Stromal cell of bone marrow (primary cell): ENCODE results near the gene CHRNA7.

Source experiments
- DNase-seq: peaks from one replicate; pipeline ENCODE4 v3.0.0-alpha.2; 2012; ENCODE audit warnings: low read depth

CHRNA7 gene

DNA sequence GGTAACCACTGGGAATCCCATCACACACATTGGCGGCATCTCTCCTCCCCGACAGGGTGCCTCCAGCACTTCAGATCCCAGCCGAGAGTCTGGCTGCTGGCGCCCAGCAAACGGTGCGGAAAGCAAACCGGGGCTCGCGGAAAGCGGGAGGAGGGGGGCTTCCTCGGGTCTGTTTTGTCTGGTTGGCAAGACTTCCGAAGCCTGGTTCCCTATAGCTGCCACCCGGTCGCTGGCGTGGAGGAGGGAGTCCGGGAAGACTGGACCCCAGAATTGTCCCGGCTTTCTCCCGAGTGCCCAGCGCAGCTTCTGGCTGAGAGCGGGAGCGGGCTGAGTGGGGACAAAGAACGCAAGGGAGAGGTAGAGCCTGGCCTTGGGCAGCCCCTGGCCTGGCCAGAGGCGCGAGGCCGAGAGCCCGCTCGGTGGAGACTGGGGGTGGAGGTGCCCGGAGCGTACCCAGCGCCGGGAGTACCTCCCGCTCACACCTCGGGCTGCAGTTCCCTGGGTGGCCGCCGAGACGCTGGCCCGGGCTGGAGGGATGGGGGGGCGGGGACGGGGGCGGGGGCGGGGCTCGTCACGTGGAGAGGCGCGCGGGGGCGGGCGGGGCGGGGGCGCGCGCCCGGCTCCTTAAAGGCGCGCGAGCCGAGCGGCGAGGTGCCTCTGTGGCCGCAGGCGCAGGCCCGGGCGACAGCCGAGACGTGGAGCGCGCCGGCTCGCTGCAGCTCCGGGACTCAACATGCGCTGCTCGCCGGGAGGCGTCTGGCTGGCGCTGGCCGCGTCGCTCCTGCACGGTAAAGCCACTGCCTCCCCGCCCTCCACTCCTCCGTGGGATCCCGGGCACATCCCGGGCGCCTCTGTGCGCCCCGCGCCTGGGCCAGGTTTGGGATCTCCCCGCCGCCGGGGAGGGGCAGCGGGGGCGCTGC is at the start of gene CHRNA7:
TSS of gene CHRNA7 (plus strand) at position 654 of the 920 bp plus-strand sequence. CDS start at position 734, 80 bp downstream.
- DNase-seq: no peak

DNA sequence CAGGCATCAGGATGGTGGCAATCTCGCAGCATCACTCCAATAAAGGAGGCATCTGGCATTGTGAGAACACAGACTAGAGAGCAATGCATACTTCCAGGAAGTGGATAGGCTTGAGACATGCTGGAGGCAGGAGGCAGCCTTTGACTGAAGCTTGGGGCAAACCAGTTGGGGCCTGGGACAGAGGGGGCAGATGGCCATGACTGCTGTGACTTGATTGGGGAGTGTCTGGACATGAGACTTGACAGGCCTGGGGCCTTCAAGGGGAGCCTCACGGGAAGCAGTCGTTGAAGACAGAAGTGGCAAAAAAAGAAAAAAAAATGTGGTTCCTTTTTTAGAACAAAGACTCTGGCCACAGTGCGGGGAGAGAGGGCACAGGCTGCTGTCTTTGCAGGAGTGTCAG is 44.7 kb upstream of the CHRNA7 start:
- no peak for DNase-seq

DNA sequence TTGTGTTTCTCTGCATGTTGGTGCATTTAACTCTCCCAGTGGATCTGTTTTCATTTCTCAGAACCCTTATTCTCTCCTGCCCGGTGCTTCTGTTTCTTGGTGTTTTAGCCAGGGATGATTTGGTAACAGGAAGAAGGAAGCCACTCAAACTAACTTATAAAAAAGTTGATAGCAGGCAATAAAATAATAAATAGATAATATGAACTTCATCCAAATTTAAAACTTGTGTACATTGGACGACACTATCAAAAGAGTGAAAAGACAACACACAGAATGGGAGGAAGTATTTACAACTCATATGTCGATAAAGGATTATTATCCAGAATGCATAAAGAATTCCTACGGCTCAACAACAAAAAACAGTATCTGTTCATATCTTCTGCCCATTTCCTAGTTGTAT is 37.3 kb upstream of the CHRNA7 start:
- DNase-seq: no peak

DNA sequence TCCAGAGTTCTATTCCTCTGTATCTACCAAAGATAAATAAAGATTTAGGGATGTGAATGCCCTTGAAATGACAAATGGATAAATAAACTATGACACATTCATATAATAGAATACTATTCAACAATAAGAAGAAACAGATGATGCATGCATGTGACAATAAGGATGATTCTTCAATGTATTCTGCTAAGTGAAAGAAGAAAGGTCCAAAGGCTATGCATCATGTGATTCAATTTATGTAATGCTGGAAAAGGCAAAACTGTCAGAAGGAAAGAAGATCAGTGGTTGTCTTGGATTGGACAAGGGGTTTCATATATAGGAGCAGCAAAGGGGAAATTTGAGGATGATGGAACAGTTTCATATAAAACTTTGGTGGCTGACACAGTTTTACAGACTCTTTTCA is 32.6 kb upstream of the CHRNA7 start:
- no peak for DNase-seq

DNA sequence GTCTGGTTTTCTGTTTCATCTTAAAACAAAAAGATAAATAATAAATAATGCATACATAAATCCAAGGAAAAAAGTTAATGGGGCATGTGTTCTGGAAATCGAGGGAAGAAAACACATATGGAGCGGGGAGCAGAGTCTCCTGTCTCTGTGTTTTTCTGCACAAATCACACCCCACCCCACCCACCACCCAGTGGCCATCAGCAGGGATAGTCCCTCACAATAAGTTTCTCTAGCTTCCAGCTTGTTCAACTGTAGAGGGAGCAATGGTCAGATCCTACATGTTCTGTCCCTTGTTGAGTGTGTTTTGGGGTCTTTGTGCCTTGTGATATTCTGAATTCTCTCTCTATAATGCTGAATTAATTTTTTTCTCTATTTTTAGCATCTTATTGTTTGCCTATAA is 26.8 kb upstream of the CHRNA7 start:
- no peak for DNase-seq

DNA sequence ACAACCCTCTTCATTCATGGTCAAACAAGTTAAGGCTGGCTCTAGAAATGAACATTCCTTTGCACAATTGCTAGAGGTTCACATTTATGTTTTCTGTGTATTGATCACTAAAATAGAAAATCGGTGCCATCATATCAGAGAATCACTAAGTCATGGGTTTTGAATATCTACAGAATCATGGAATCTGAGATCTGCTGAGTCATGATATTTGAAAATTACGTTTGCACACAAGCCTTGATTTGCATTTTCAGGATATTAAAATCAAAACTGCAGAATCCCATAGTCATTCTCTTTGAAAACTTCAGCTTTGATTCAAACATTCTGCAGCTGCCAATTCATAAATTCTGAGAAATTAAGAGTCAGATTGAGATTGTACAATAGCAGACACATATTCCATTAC is 26.1 kb upstream of the CHRNA7 start:
- no peak for DNase-seq

DNA sequence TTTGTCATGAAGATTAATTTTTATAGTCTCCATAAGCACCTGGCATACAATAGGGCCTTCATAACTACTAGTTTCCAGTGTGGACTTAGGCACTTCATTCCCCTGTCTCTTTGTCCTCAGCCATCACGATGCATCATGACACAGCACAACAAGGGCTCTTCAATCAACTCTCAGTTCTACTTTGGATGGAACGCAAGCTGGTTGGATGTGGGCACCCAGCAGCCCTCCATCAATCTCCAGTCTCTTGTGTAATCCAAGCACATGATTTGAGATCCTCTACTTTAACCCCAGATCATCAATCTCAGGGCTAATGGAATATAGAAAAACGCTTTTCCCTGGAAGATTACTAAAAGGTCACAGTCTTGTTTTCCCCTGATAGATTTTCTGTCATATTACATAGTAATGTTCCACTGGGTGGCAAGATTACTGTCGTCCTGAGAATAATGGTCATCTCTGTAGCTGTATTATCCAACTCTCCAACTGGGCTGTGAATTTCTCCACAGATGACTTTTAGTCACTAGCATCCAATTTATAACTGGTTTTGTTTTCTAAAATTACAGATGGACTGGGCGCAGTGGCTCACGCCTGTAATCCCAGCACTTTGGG is 22.9 kb upstream of the CHRNA7 start:
- no peak for DNase-seq

DNA sequence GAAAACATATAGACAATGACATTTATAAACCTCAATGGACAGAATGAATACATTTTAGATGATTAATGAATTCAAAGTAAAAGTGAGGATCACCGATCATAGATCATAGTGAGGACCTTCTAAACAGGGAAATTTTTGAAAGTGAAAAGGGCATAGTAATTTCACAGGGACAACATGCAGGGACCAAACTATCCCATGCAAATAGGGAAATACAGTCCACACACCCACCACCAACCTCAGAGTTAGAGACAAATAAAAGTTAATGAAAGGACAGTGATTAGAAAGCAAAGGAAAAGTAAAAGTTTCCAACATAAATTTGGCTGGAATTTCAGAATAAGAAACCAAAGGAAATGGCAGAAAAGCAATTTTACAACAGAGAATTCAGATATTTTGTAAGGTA is 15.4 kb upstream of the CHRNA7 start:
- no peak for DNase-seq

DNA sequence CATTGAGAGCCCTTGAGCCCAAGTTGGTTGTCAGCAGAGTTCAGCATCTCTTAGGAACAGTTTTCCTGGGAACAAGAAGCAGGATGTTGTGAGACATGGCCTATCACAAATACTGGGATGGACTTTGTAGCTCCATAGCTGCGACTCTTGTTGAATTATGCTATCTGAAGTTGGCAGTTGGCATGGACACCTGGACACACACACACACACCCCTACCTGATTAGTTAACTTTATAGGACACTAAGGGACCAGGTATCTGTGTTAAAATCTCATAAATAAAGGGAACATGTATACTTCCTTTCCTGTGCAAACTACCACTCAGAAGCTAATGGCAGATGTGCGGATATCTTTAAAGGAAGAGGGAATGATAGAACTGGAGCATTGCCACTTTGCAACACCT is 10.2 kb upstream of the CHRNA7 start:
- no peak for DNase-seq

DNA sequence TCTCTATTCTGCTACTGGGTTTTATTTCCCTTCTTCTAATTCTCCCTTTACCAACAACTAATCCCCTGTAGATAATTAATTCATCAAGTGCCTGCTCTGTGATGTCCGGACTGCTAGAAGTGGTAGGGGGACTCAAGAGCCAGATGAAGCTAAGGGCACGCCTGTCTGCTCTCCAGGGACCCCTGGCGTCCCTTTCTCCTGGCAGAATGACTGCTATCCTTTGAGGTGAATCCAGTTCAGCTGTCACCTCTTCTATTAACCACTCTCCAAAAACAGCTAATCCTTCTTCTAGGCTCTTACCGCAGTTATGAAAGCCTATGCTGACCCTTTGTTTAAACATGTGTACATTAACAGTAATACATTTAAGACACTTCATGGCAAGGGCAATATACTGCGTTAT is 1.4 kb upstream of the CHRNA7 start:
- DNase-seq: no peak

DNA sequence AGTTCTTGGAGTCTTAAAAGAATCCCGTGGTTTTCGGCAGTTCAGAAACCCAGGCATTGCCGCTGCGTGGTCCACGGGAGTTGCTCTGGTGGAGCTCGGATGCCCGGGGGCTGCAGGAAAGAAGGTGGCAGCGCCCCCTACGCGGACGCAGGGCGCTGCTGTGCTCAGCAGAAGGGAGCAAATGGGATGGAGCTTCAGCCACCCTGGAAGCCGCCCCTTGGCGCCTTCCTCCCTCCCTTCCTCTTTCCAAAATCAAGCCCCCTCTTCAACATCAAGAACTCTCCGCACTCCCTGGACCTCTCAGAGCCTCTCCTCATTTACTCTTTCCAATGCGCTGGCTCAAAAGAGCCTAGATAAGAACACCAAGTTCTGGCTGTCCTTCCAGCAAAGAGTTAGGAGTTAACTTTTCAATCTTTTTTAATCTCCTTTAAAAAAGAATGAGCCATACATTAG is 880 bp upstream of the CHRNA7 start:
- no peak for DNase-seq

DNA sequence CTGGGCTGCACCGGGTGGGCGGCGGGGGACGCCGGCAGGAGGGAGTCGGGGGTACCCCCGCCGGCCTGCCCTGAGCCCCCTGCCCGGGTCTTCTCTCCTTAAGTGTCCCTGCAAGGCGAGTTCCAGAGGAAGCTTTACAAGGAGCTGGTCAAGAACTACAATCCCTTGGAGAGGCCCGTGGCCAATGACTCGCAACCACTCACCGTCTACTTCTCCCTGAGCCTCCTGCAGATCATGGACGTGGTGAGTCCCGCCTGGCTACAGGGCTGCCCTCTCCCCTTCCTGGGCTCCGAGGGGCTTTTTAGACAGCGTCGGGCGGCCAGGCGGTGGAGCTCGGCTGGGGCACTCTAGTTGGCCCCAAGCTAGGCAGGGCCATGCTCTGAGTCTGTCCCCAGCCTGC is 480 bp downstream of the CHRNA7 start:
- DNase-seq: no peak

DNA sequence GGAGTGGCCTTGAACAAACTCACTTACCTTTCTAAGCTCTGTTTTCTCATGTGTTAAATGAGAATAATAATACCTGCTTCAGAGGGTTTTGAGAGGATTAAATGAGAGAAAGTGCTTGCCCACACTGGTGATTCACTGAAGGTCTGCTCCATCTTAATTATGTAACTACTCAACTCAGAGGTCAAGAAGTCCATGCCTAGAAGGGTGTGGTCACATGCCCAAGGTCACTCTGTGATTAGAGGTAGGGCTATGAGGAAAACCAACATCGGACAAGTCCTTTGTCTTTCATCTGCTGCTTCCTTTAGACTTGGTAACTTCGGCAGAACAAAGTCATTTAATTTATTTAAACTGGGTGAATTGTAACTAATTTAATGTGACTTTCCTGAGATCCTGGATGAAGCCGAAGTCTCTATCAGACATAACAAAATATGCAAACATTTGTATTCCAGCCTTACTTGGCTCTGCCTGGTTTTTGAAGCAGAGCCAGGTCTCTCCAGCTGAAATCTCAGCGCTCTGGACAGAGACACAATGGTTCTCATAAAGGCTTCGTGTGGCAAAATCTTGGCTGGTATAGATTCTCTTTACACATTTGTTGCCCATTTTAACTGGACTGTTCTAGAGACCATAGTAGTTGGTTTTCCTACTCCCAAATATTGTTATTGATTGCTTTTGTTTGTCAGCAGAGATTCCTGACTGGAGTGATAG is 3.0 kb downstream of the CHRNA7 start:
- no peak for DNase-seq

DNA sequence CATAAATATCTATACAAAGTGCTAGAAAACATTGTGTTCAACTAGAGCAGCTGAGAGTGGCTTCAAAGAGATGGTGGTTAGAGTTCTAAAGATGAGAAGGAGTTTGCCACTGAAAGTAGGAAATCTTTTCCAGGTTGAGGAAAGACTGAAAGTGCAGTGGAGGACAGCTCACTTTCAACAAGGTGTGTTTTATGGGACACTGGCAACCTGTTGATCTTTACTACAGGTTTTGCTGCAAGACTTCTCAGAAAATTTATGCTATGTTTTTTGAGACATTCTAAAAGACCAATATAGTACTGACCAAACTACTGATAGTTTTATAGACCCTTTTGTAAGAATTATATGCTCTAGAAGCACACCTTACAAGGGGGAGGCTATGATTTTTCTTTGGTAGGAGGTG is 3.8 kb downstream of the CHRNA7 start:
- DNase-seq: no peak

DNA sequence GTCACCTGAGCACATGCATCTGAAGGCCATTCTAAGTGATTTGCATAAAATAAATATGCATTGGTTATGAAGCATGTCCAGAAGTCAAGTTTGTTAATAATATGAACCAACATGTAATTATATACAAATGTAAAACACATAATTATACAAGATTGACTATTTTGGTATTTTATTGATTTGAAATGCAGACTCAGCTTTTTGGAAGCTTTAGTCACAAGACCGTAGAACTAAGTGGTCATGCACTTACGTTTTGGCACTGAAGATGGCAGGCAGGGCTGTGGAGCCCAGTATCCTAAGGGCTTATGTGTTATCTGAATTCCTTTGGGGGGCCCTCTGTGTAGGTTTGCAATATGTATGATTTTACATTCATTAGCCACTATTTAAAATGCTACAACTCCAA is 5.0 kb downstream of the CHRNA7 start:
- no peak for DNase-seq

DNA sequence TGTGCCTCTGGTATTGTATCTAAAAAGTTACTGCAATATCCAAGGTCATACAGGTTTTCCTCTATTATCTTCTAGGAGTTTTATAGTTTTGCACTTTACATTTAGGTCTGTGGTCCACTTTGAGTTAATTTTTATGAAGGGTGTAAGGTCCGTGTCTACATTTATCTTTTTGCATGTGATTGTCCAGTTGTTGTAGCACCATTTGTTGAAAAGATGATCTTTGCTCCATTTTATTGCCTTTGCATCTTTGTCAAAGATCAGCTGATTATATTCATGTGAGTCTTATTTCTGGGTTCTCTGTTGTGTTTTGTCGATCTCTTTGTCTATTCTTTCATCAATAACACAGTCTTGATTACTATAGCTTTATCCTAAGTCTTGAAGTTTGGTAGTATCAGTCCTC is 6.7 kb downstream of the CHRNA7 start:
- DNase-seq: no peak

DNA sequence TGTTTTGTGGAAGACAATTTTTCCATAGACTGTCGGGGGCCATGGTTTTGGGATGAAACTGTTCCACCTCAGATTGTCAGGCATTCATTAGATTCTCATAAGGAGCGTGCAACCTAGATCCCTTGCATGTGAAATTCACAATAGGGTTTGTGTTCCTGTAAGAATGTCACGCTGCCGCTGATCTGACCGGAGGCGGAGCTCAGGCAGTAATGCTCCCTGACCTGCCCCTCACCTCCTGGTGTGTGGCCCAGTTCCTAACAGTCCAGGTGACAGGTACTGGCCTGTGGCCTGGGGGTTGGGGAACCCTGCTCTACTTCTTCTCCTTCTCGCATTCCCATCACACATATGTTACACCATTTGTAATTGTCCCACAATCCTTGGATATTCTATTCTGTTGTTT is 11.0 kb downstream of the CHRNA7 start:
- no peak for DNase-seq

DNA sequence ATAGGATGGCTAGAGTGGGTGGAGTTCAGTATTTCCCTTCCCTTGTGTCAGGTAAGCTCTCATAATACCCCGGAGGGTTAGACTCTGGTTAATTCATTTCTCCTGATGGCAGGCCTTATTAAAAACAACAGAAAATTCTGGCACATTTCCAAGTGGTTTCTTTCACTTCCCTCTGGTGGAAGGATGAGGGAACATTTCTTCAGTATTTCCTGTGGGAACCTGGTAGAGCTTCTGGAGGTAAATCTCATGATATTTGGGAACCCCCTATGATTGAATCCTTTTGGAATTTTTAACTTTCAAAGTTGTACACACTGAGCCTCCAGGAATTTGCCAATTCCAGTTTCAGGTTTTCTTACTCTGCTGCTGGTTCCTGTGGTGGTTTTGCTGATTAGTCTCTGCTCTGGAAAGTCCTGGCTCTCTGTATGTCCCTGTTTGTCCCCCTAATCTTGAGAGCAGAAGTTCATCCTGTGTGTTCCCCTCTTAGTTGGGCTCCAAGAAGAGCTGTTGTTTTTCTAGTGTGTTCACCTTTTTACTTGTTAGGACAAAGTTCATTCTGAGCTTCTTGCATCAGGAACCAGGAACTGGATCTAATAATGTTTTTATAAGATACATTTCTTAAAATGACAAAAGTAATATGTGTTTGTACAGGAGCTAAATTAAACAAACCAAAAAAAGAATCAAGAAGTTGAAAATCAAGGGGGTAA is 12.1 kb downstream of the CHRNA7 start:
- no peak for DNase-seq

DNA sequence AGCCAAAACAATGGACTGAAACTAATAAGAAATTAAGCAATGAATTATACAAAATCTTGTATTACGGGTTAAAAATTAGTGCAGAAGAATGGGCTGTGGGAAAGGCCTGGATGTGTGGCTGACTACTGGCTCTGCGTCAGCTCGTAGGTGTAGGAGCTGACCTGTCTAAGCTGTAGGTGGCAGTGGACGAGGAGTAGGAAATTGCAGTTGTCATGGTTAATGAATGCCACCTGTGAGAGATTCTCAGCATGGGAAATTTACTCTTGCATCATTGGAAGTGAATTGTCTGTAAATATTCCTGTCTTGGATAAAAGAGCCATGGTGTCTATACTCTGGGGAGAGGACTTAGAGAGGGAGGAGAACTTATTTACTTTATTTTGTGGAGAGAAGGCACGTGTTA is 23.4 kb downstream of the CHRNA7 start:
- DNase-seq: no peak

DNA sequence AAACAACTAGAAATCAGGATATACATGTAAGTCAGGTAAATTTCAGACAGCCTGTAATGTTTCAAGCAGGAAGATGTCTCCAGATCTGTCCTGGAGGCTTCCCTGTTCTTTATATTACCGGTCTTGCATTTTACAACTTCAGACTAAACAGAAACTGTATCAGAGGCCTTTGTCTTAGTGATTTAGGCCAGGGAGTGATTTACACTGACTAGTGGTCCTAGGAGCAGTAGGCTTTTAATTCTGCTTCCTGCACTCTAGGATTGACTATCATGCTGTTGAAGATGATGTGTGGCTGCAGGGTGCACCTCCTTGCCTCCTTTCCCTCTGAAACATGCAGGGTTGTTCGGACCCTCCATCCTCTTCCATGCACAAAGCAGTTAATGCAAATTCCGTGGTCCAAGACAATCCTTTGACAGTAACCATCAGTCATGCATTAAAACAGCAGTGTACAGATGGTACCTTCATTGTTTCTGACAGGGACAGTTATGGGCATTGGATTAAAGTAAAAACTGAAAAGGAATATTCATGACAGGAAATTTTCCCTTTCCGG is 27.6 kb downstream of the CHRNA7 start:
- DNase-seq: no peak

DNA sequence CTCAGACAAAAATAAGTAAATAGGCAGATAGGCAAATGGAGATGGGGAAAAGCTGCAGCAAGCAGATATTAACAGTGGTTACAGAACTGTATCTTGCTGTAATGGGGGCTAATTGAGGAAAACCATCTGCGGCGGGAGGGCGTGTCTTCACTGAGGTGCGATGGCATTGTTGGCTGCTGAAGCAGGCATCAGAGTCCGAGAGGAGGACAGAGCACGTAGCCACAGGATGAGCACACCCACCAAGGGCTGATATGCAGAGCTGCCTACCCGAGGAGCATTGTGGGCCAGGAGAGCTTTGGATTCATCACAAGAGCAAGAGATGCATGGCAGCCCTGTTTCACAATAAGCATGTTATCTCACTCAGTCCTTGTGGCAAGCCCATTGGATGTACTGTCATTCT is 30.4 kb downstream of the CHRNA7 start:
- DNase-seq: no peak

DNA sequence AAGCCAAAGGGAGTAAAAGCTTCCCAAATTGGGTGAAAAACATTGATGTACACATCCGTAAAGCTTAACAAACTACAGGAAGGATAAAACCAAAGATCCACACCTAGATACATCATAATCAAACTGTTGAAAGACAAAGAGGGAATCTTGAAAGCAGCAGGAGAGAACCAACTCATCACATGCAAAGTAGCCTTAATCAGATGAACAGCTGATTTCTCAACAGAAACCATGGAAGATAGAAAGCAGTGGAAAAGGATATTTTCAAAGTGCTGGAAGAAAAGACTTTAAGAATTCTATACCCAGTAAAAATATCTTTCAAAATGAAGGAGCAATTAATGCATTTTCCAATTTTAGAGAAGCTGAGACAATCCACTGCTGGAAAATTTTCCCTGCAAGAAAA is 36.8 kb downstream of the CHRNA7 start:
- DNase-seq: no peak
